Endothelial cell (in vitro differentiated cells): ENCODE data around the gene HIVEP1. TPM values are rescaled to one million over a fixed set of nuclear protein-coding genes. Genes with fewer than 3 reads are reported as not detected.

Source experiments
- DNase-seq: peaks from one replicate; pipeline ENCODE4 v3.0.0; 2021; ENCODE audit warnings: low spot score
- H3K27ac Mint-ChIP-seq: one replicate; pipeline ENCODE4 v1.8.0; 2021; ENCODE audit warnings: mixed read lengths, inconsistent platforms; ENCODE audit not compliant: unreplicated experiment
- H3K27me3 Mint-ChIP-seq: one replicate; pipeline ENCODE4 v1.8.0; 2021; ENCODE audit warnings: mild to moderate bottlenecking, moderate library complexity, mixed read lengths, inconsistent platforms; ENCODE audit not compliant: unreplicated experiment
- H3K36me3 Mint-ChIP-seq: one replicate; pipeline ENCODE4 v1.8.0; 2021; ENCODE audit warnings: mild to moderate bottlenecking, low read depth, mixed read lengths, inconsistent platforms; ENCODE audit not compliant: unreplicated experiment
- H3K4me1 Mint-ChIP-seq: one replicate; pipeline ENCODE4 v1.8.0; 2021; ENCODE audit warnings: mild to moderate bottlenecking, mixed read lengths, inconsistent platforms; ENCODE audit not compliant: unreplicated experiment
- H3K4me3 Mint-ChIP-seq: one replicate; pipeline ENCODE4 v1.8.0; 2021; ENCODE audit warnings: mild to moderate bottlenecking, mixed read lengths, inconsistent platforms; ENCODE audit not compliant: unreplicated experiment
- H3K9me3 Mint-ChIP-seq: one replicate; pipeline ENCODE4 v1.8.0; 2021; ENCODE audit warnings: mixed read lengths, inconsistent platforms; ENCODE audit not compliant: unreplicated experiment
- CTCF ChIP-seq: fragments of 200-600 bp; sonication (generic); IDR thresholded peaks from one replicate; pipeline ENCODE4 v1.5.0; 2021; ENCODE audit warnings: antibody characterized with exemption; ENCODE audit not compliant: unreplicated experiment
- long read RNA-seq: library from polyadenylated mRNA; unstranded; transcript quantifications from one replicate; pipeline ENCODE4 v2.0.0, GENCODE V29; 2020; ENCODE audit not compliant: unreplicated experiment
- total RNA-seq: library from RNA; stranded (reverse); fragmentation: NEBNext Ultra II Directional; extraction: Animal tissue kit (Norgen Biotek cat#: 25700); gene quantifications from one replicate; pipeline ENCODE4 v1.2.1, GENCODE V29; 2021; ENCODE audit not compliant: unreplicated experiment

HIVEP1 gene
- 19.0 TPM for total RNA-seq
- long read RNA-seq, result 0 reads

GRCh38 chr6:12012038-12012557, at the start of gene HIVEP1:
Gene HIVEP1, plus strand, starts transcription at chr6:12012312. Its CDS starts 3,317 bp downstream, at chr6:12015629.
- peaks cover 14% of the 10 kb centered on the region for H3K27me3 Mint-ChIP-seq
- H3K4me1 Mint-ChIP-seq, result peaks cover 23% of the 10 kb centered on the region
- peak; percentile 53 for DNase-seq

GRCh38 chr6:11963756-11964500, 48.2 kb upstream of the HIVEP1 start:
- Mint-ChIP-seq H3K4me1 (no peaks in the 10 kb centered on the region), H3K9me3 (no peaks in the 10 kb centered on the region), H3K36me3 (no peaks in the 10 kb centered on the region), H3K4me3 (no peak overlapping the region), H3K27ac (no peak overlapping the region), H3K27me3 (peaks cover 5% of the 10 kb centered on the region)
- no peak for DNase-seq
- TF ChIP-seq CTCF, result no peak

More at GRCh38 chr6:12012038-12012557, at the start of gene HIVEP1:
- Mint-ChIP-seq H3K4me3 (peak within 1 kb of the TSS; percentile 98), H3K27ac (peak within 1 kb of the TSS; percentile 98), H3K36me3 (peaks cover 5% of the 10 kb centered on the region), H3K9me3 (no peaks in the 10 kb centered on the region)
- TF ChIP-seq CTCF, result no peak

- no peaks in the 10 kb centered on the region for H3K36me3 Mint-ChIP-seq
- DNase-seq, result no peak
- peaks cover 5% of the 10 kb centered on the region for H3K27me3 Mint-ChIP-seq
- no peaks in the 10 kb centered on the region for H3K9me3 Mint-ChIP-seq
- no peak for TF ChIP-seq CTCF
- H3K4me1 Mint-ChIP-seq, result no peaks in the 10 kb centered on the region
- H3K4me3 Mint-ChIP-seq, result no peak overlapping the region
- H3K27ac Mint-ChIP-seq, result no peak overlapping the region
Observed at GRCh38 chr6:11964729-11965335, 47.3 kb upstream of the HIVEP1 start.

- H3K4me3 Mint-ChIP-seq, result no peak overlapping the region
- H3K27me3 Mint-ChIP-seq, result peaks cover 5% of the 10 kb centered on the region
- H3K9me3 Mint-ChIP-seq, result no peaks in the 10 kb centered on the region
- no peaks in the 10 kb centered on the region for H3K36me3 Mint-ChIP-seq
- H3K4me1 Mint-ChIP-seq, result no peaks in the 10 kb centered on the region
- no peak overlapping the region for H3K27ac Mint-ChIP-seq
- DNase-seq, result no peak
- TF ChIP-seq CTCF, result no peak
Observed at GRCh38 chr6:11965499-11965898, 46.6 kb upstream of the HIVEP1 start.
